Activated CD4-positive, alpha-beta T cell treated with anti-CD3 and anti-CD28 coated beads for 1 hour (primary cell): ENCODE results near the gene PLCE1.
"Not testable (repeated sequence)": the region's sequence is repeated elsewhere in the genome, so short reads cannot be mapped to it uniquely, and the experiment has no call there.

Source experiments
- DNase-seq: peaks from one replicate; pipeline ENCODE4 v3.0.0-alpha.2; 2020

PLCE1 gene

GRCh38 chr10:93993782-93994437 lies at the start of gene PLCE1:
Gene PLCE1 (plus strand): TSS chr10:93993931. CDS start chr10:94031047, 37,116 bp downstream.
- DNase-seq = no peak

- no peak for DNase-seq
Measured at GRCh38 chr10:93945819-93946218, 47.9 kb upstream of the PLCE1 start.

- DNase-seq = no peak
Measured at GRCh38 chr10:93947055-93947454, 46.7 kb upstream of the PLCE1 start.

DNA sequence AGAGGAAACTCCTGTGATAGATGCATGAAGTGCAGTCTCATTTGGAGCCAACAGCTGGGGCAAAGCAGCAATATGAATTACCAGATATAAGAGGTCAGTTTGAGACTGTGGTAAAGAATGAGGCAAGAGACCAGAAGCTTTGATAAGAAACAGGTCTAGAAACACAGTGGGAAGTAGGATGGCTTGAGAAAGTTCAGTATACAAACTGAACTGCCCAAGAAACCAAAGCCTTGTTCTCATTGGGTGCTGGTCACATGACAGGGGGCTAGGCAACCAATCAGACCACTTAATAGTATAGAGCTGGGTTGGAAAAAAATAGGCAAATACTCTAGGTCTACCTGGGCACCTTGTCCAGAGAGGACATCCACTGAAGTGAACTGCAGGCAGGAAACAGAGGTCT lies 46.2 kb upstream of the PLCE1 start:
- no peak for DNase-seq

DNA sequence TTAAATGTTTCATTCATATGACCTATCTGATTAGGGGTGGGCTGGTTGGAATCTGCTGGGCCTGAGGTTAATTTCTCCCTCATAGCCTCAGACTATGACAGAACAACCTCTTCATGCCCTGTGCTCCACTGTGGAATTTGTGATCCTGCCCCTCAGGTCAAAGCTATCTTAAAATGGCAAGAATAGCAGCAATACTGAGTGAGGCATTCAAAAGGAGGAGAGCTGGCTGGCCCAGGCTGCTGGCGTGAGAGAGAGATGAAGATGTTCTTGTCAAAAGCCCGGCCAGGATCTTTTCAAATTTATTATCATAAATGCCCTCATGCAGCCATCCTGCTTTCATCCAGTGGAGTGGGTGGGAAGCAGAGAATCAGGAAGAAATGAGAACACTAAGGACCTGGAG lies 41.8 kb upstream of the PLCE1 start:
- DNase-seq = no peak

DNA sequence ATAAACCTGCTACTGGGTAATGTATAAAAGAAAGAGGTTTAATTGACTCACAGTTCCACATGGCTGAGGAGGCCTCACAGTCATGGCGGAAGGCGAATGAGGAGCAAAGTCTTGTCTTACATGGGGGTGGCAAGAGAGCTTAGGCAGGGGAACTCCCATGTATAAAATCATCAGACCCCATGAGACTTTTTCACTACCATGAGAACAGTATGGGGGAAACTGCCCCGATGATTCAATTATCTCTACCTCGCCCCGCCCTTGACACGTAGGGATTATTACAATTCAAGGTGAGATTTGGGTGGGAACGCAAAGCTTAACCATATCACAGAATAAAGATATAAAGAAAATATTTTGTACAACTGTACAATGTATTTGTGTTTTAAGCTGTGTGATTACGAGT lies 39.4 kb upstream of the PLCE1 start:
- no peak for DNase-seq

DNA sequence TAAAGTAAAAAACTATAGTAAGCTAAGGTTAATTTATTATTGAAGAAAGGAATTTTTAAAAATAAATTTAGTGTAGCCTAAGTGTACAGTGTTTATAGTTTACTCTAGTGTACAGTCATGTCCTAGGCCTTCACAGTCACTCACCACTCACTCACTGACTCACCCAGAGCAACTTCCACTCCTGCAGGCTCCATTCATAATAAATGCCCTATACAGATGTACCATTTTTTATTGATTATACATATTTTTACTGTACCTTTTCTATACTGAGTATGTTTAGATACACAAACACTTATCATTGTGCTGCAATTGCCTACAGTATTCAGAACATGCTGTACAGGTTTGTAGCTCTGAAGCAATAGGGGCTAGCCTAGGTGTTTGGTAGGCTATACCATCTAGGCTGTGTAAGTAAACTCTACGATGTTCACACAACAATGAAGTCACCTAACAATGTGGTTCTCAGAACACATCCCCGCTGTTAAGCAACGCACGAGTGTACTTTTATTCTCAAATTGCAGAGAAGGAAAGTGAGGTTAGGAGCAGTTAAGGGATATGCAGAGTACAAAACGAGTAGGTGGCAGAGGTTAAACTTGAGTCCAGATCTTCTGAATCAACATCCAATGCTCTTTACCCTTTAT lies 38.9 kb upstream of the PLCE1 start:
- DNase-seq = no peak

- DNase-seq = no peak
Measured at GRCh38 chr10:93958834-93959233, 34.9 kb upstream of the PLCE1 start.

DNA sequence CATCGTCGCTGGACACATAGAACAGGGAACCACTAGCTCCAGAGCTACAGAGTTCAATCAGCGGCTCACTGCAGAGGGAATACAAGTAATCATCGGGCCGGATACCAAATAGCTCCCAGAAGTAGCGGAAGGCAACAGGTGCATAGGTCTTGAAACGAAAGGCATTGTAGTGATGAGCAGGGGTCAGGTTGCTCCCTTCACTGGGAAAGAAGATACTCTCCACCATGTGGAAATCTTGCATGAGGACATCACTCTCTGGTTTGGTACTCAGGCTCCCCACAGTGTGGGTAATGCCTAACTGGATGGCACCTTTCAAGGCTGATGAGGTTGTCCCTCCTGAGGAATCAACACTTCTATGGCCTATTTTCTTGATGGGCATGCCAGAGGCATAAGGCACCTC lies 32.7 kb upstream of the PLCE1 start:
- not testable (repeated sequence) for DNase-seq

- DNase-seq = no peak
Measured at GRCh38 chr10:93962973-93963372, 30.8 kb upstream of the PLCE1 start.

DNA sequence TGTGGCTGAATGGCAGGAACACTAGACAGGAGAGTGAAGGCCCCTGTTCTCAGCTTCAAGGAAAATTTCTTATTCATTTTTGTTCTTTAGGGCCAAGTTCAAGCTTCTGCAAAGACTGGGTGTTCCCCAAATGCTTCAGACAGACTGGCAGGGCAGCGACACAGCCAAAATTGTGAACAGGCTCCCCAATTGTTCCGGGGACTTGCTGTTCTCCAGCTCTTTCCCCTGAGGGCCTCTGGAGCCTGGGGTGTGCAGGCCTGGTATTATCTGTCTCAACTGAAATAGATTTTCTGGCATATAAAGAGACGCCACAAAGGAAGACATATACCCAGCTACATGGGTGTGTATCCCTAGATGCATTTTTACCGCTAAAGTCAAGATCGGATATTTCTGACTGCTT lies 30.3 kb upstream of the PLCE1 start:
- DNase-seq = no peak

GRCh38 chr10:93965911-93966310 lies 27.8 kb upstream of the PLCE1 start:
- DNase-seq = no peak

DNA sequence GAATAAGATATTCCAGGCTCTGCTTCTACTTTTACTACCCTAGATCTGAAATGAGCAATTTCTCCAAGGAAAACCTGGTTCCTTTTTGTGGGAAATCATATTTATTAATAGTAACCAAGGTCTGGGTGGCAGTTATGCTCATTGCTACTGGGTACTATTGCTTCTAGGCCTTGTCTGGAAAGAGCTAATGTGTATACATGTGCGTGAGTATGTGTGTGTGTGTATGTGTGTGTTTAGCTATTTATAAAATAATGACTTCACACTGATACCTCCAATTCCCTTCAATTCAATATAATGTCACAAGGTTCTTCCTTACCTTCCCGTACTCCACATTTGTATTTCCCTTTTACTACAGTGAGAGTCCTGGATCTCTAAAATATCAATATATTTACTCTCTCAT lies 26.0 kb upstream of the PLCE1 start:
- DNase-seq = no peak

DNA sequence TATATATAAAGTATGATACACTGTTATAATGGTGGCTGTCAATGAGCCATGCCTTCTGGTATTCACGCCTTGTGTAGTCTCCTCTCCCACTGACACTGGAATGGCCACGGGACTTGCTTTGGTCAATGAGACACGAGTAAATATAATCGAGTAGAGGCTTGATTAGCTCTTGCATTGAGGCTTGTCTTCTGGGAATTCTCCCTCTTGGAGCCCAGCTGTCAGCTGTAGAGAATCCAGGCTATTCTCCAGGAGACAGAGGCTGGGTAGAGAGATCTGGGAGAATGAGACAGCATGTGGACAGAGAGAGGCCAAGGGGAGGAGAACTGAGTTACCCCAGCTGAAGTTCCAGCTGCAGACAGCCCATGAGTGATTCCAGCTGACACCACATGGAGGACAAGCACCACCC lies 25.2 kb upstream of the PLCE1 start:
- DNase-seq = no peak

GRCh38 chr10:93970433-93971010 lies 23.2 kb upstream of the PLCE1 start:
- not testable (repeated sequence) for DNase-seq

DNA sequence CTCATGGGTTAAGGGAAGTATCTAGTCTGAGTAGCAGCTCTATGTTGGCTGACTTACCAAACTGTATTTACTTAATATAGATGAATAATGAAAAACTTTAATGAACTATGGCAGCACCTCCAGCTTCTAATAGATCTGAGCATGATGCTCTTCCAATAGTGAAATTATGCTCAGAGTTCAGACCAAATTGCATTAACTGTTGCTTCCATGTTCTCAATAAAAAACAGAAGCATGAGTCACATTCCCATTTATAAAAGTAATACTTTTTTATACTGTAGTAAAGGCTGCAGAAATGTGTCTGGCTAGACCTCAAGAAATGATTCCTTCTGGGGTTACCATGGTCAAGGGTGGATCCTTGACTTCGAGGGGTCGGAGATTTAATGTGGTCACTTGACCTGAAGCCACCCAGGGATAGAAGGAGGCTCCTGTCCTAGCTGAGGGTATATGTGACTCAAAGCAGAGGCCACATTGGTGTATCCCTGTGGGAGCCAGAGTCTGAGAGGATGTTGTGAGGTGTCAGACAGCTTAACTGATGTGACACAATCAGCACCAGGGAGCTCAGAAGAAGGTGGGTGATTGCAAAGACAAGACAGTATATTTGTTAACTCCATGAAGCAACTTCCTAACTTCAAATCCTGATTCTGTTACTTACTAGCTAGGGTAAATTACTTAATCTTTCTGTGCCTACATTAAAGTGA lies 19.8 kb upstream of the PLCE1 start:
- DNase-seq = no peak

- no peak for DNase-seq
Measured at GRCh38 chr10:93977442-93977841, 16.3 kb upstream of the PLCE1 start.

DNA sequence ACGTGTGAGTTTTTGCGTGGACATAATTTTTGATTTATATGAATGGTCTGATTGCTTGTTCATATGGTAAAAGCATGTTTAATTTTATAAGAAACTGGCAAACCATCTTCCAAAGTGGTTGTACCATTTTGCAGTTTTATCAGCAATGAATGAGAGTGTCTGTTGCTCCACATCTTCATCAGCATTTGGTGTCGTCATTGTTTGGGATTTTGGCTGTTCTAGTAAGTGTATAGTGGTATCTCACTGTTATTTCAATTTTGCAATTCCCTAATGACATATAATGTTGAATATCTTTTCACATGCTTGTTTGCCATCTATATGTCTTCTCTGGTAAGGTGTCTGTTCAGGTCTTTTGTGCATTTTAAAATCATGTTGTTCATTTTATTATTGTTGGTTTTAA lies 13.2 kb upstream of the PLCE1 start:
- DNase-seq = no peak

GRCh38 chr10:93991114-93991513 lies 2.6 kb upstream of the PLCE1 start:
- DNase-seq = no peak

DNA sequence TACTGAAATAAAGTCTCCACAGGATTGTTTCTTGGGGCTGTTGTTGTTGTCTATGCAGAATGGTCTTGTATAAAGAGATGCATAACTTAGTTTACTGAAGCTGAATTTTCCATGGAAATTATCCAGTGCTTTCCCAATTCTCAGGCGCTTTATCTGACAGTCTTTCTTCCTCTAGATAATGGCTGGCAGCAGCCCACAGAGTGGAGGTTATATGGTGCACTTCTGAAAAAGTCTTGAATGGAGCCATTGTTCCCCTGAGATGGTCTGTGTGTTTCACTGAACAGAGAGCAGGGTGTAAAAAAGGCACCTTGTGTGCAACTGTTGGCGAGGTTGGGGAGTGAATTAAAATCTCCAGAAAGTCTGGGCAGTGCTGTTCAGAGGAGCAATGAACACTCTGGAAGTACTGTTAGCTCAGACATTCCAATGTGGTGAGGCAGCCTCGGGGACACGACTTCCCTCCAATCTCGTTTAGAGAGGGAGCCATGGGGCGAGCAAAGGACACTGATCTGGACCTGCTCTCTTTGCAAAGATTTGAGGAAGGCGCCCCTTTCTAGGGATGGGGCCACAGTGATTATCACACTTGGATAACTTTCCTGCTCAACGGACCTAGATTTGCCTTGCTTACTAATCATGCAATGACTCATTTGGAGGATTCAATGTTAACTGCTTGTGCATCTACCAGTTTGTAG lies 2.0 kb upstream of the PLCE1 start:
- no peak for DNase-seq

- no peak for DNase-seq
Measured at GRCh38 chr10:93992400-93993030, 1.2 kb upstream of the PLCE1 start.

GRCh38 chr10:93993414-93993781 lies 333 bp upstream of the PLCE1 start:
- DNase-seq = no peak

- DNase-seq = no peak
Measured at GRCh38 chr10:93994438-93994801, 689 bp downstream of the PLCE1 start.
